GM21390 (cell line): Measurements from ENCODE around the gene OVCH1.
"Not testable (repeated sequence)": the region's sequence is repeated elsewhere in the genome, so short reads cannot be mapped to it uniquely, and the experiment has no call there.

Experiments
- ATAC-seq: cut with Tn5 transposase; IDR thresholded peaks from one replicate; pipeline ENCODE4 v1.9.1; 2021; ENCODE audit not compliant: unreplicated experiment

Gene OVCH1

DNA sequence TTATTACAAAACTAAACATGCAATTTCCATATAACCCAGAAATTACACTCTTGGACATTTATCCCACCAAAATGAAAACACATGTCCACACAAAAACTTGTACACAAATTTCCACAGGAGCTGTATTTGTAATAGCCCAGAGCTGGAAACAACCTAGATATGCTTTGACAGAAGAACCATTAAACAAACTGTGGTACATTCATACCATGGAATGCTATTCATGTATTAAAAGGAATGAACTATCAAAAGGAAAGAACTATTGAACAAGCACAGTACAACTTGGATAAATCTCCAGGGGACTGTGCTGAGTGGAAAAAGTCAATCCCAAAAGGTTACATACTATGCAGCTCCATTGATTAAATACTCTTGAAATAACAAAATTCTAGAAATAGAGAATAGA, 80.7 kb downstream of the OVCH1 start:
- no peak for ATAC-seq

GRCh38 chr12:29415111-29415510, 82.4 kb downstream of the OVCH1 start:
- no peak for ATAC-seq

DNA sequence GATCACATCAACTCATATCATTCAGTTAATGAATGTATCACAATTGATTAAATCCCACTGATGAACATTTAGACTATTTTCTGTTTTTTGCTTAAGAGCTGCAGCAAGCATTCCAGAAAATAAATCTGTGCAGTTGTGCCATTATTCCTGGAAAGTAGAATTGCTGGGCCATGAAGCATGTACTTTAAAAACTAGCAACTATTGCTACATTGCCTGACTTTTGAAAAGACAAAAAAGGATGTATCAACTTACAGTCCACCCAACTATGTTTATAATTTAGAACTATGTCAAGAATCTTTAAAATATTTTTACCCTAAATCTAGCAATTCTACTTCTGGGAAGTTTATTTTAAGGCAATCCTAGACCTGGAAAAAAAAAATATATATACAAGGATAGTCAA, 83.1 kb downstream of the OVCH1 start:
- no peak for ATAC-seq

GRCh38 chr12:29405561-29405960, 91.9 kb downstream of the OVCH1 start:
- ATAC-seq = no peak

- ATAC-seq = no peak
These were observed 93.5 kb downstream of the OVCH1 start for GRCh38 chr12:29403991-29404390.

- no peak for ATAC-seq
These were observed 95.0 kb downstream of the OVCH1 start for GRCh38 chr12:29402437-29402836.

- peak; percentile 61 for ATAC-seq
These were observed 99.0 kb downstream of the OVCH1 start for GRCh38 chr12:29398495-29398894.

GRCh38 chr12:29396774-29397173, 100.7 kb downstream of the OVCH1 start:
- ATAC-seq = no peak

DNA sequence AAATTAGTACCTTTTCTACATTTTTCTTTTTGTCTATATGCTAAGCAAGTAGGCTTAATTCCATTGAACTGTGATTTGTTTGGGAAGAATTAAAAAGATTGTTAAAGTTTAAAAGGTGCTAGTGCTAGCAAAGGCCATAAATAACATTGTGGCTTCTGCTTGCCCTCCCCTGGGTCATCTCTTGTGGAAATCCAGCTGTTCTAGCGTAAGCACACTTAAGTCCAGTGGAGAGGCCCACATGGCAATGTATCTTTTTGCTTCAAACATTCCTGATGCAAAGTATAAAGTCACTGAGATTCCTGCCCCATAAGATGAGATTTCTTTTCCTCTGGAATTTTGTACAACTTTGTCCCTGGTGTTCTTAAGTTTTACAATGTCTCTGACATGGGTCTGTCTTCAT, 102.1 kb downstream of the OVCH1 start:
- ATAC-seq = no peak

GRCh38 chr12:29390419-29390818, 107.1 kb downstream of the OVCH1 start:
- not testable (repeated sequence) for ATAC-seq

DNA sequence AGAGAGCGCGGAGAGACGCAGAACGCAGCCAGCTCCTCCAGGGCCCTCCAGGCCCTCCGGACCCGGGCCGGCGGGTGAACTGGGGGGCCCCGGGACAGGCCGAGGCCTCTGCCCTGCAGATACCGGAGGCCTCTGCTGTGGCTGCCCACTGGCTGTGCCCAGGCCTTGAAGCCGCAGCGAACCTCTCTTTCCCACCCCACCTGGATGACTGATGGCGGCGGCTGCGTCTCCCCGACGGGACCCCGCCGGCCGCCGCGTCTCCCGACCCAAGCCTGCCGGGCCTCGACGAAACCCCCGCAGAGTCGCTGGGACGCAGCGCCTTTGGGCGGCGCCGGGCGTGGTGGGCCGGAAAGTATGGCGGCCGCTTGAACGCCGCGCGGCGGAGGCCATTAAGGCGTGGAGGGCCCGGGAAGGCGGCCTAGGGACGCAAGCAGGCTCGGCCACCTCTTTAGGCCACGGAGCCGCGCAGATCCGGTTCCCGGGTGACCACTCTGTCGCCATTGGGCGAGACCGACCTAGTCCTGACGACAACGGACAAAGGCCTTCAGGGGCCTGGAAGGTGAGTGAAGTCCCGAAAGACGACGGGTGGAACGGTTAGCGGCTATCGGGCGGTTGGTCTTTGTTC, 108.1 kb downstream of the OVCH1 start:
- ATAC-seq = no peak

GRCh38 chr12:29386084-29386680, 111.3 kb downstream of the OVCH1 start:
- ATAC-seq = not testable (repeated sequence)

GRCh38 chr12:29385194-29385593, 112.3 kb downstream of the OVCH1 start:
- not testable (repeated sequence) for ATAC-seq

GRCh38 chr12:29382251-29382650, 115.2 kb downstream of the OVCH1 start:
- no peak for ATAC-seq

DNA sequence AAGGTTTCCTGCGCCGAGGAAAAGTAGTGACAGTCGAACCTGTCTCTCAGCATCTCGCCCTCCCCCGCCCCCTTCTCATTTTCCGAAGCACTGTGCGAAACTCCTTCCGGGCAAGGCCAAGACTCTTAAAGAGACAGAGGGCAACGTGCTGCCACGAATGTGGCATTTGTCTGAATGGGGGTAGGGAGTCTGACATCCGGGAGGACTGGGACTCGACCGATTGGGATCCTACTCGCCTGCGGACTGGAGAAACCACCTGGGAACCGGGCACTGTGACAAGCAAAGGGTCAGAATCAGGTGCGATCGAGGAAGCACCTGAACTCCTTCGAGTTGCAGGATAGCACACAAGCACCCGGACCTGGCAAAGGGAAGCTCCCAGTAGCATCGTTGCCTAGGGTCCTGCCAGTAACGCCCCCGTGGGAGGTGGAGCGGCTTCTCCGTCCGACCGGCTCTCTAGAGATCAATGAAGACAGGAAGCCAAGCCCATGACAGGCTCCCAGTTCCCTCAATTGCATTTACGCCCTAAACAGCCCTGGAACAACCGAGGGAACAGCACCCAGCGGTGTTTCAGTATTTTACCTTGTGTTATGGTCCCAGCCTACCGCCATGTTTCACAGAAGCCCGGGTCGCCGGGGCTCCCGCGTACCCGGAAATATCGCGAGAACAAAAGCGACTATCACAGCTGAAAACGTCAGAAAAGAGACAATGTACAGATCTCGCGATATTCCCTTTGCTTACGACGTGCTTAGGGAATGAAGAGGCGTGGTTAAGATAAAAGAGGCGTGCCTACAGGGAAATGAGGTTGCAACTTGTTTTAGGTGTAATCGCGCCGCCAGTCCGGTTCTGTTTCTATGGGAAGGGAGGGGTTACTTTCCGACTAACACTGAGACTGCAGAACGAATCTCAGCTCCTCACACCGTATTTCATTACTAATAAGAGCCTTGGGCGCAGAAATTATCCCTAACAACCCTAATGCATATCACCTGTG, 116.7 kb downstream of the OVCH1 start, which contains the start of gene ERGIC2:
Gene ERGIC2, minus strand, starts transcription at position 637 of the 988 bp plus-strand sequence. CDS start 9,539 bp downstream, outside the sequence.
- ATAC-seq = peak; percentile 96
